ENCODE data around the gene CDH4.

DNA sequence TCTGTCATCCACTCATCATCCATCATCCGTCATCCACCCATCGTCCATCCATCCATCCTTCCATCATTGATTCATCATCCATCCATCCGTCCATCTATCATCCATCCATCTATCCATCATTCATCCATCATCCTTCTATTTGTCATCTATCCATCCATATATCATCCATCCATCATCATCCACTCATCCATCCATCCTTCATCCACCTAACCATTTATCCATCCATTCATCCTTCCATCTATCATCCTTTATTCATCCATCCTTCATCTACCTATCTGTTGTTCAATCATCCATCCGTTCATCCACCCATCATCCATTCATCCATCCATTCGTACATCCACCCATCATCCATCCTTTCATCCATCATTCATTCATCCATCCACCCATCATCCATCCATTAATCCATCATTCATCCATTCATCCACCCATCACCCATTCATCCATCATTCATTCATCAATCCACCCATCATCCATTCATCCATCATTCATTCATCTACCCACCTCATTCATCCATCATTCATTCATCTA lies 266.4 kb downstream of the CDH4 start:
- TF ChIP-seq, protein P1, sequence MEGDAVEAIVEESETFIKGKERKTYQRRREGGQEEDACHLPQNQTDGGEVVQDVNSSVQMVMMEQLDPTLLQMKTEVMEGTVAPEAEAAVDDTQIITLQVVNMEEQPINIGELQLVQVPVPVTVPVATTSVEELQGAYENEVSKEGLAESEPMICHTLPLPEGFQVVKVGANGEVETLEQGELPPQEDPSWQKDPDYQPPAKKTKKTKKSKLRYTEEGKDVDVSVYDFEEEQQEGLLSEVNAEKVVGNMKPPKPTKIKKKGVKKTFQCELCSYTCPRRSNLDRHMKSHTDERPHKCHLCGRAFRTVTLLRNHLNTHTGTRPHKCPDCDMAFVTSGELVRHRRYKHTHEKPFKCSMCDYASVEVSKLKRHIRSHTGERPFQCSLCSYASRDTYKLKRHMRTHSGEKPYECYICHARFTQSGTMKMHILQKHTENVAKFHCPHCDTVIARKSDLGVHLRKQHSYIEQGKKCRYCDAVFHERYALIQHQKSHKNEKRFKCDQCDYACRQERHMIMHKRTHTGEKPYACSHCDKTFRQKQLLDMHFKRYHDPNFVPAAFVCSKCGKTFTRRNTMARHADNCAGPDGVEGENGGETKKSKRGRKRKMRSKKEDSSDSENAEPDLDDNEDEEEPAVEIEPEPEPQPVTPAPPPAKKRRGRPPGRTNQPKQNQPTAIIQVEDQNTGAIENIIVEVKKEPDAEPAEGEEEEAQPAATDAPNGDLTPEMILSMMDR (conservative IDR thresholded peaks at IDR 0.05): no peak
- no peak for TF ChIP-seq ZFX (IDR thresholded peaks at IDR 0.05)

All from C4-2B (cell line).